ENCODE results near the gene DERL3.
A peak's percentile ranks its signal among the peaks of the same experiment; 100 is the strongest.

Gene DERL3

DNA sequence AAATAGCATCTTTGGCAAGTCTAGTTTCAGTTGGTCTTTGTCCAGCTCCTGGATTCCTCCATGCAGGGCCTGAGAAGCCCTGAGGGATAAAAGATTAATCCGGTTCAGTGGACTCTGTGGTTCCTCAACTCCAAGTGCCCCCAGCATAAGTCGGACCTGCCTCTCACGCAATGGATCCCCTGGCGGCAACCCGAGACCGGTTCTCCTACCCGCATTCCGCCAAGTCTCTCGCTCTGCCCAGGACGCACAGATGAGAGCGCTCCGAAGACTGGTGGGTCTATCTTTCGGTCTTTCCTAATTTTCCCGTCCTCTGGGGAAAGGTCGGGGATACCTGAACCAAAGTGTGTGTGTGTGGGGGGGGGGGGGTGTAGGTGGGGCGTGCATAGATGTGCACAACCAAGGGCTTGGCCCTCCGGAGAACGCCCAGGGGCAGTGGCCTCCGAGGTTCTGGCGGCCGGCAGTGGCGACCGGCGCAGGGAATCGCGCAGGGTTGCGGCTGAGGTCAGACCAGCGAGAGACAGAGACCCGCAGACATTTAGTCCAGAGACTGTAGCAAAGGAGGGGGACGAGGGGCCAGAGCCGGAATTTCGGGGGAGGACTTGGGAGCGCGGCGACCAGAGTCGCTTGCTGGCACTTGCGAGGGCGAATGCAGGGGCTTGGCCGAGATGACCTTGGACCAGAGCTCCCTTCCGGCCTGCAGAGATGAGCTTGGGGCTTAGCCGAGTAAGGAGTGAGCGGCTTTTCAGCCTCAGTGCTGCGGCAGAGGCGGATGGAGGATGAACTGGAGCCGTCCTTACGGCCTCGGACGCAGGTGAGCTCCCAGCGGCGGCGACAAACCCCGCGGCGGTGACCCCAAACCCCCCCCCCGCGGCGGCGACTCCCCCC lies 18.2 kb upstream of the DERL3 start:
- ATAC-seq (peak; percentile 65), DNase-seq (peak; percentile 24 to 41)
- Mint-ChIP-seq H3K4me1 (peaks cover 20% of the 10 kb centered on the region), H3K9me3 (no peaks in the 10 kb centered on the region), H3K27ac (peak overlapping the region; percentile 83 to 94), H3K4me3 (peak overlapping the region; percentile 85 to 95), H3K27me3 (peaks cover 8% of the 10 kb centered on the region)

DNA sequence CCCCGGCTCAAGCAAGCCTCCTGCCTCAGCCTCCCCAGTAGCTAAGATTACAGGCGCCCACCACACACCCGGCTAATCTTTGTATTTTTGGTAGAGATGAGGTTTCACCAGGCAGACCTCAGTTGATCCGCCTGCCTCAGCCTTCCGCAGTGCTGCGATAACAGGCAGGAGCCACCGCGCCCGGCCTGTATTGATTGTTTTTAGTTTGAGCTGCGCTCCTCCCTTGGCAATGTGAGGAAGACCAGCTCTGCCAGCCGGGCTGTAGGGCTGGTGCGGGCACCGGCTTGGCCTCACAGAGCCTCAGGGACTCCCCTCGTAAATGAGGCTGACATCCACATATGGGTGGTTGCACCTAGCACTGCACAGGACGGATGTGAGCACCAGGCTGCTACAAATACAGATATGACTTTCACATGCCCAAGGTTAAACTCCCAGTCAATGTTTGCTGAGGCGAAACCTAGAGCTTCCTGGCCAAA lies 11.4 kb upstream of the DERL3 start:
- ATAC-seq: no peak
- H3K27me3 Mint-ChIP-seq: peaks cover 19% of the 10 kb centered on the region
- H3K4me3 Mint-ChIP-seq: peak overlapping the region in 1 of 2 donors; percentile 64
- peaks cover 22% of the 10 kb centered on the region for H3K4me1 Mint-ChIP-seq
- no peak for DNase-seq
- H3K27ac Mint-ChIP-seq: no peak overlapping the region
- H3K9me3 Mint-ChIP-seq: no peaks in the 10 kb centered on the region

DNA sequence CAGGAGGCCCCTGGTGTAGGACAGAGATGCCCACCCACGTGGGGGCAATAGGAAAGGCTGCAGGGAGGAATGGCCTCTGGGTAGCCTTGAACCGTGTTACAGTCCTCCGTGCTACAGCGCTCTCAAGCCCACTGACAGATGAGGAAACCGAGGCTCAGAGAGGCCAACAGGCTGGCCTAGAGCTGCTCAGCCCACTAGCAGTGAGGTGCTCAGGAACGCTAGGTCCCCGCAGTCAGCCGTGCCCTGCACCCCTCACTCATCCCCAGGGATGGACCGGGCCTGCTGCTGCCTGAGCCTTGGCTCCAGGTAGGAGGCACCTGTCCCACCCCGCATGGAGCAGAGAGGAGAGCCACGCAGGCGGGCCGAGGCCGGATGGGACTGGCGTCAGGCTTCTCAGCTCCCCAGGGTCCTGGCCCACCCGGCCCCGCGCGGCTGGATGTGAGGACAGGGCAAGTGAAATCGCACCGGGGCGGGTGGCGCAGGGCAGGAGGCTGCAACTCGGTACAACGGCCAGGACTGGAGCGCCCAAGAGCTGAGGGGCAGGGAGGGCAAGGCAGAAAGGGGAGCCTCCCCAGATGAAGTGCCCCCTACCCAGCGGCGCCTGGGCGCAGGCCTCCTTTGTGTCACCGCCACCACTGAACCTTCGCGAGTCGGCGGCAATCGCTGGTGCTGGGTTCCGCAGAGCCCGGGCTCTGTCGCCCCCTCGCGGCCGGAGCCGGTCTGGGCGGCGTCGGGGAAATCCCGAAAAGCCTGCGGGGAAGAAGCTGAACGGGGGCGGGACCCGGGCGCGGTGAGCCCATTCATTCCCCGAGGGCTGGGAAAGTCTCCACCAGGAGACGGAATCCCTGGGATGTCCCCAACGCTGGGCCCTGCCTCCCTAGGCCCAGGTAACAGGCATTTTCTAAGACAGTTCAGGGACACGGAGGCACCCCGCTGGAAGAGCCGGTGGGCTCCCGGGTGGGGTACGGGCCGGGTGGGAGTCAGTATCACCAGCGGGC lies 10.5 kb upstream of the DERL3 start:
- ATAC-seq: peak; percentile 89
- DNase-seq: peak; percentile 86 to 88
- Mint-ChIP-seq H3K4me1 (peaks cover 22% of the 10 kb centered on the region), H3K9me3 (no peaks in the 10 kb centered on the region), H3K27me3 (peaks cover 19% of the 10 kb centered on the region), H3K4me3 (peak overlapping the region; percentile 12 to 63), H3K27ac (peak overlapping the region in 1 of 2 donors; percentile 34)

DNA sequence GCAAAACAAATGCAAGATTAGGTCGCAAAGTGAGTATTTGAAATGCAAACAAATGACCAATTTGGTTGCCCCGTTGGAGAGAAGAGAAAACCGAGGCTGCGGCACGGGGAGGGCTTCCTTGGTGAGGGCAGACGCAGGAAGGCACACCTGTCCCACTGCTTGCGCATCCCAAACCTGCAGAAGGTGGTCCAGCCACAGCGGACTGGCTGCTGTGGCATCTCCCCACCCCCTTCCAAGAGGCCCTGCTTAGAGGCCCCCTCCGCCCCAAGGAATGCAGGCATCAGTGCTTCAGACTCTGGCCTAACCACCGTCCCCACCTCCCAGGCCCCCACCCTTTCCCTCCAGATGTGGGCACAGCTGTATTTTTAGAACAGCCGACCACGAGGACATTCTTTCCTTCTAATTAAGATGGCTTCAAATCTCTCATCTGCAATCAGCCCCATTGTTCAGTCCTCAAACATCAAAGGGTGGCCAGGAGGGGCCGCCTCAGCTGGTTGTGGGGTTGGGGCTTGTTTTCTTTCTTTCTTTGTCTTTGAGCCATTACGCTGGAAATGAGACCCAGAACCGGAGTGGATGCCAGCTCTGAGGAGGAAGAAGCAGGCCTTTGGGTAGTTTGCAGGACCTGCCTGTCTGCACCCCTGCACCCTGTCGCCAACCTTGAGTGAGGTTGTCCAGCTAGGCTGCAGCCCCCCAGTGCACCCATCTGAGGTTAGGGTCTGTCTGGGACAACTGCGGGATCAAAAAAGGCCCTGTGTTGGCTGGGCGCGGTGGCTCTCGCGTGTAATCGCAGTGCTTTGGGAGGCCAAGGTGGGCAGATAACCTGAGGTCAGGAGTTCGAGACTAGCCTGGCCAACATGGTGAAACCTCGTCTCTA lies 9.4 kb upstream of the DERL3 start:
- no peak overlapping the region for H3K4me3 Mint-ChIP-seq
- no peak for DNase-seq
- ATAC-seq: no peak
- peaks cover 22% of the 10 kb centered on the region for H3K4me1 Mint-ChIP-seq
- H3K9me3 Mint-ChIP-seq: no peaks in the 10 kb centered on the region
- H3K27me3 Mint-ChIP-seq: peaks cover 19% of the 10 kb centered on the region
- H3K27ac Mint-ChIP-seq: no peak overlapping the region

DNA sequence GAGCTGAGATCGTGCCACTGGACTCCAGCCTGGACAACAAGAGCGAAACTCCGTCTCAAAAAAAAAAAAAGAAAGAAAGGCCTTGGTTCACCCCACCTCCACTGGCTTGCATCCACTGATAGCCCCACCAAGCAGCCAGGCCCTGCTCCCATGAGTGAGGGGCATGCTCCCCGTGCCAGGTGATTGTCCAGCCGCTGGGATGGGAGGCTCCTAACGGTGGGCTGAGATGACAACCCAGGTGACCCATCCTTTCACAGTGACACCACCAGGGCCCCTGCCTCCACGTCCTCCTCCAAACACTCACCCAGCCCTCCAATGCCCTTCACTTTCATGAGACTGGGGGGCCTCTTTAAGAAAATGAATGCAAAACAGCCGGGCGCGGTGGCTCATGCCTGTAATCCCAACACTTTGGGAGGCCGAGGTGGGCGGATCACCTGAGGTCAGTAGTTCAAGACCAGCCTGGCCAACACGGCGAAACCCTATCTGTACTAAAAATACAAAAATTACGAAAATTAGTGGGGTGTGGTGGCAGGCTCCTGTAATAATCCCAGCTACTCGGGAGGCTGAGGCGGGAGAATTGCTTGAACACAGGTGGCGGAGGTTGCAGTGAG lies 8.6 kb upstream of the DERL3 start:
- H3K4me1 Mint-ChIP-seq: peaks cover 22% of the 10 kb centered on the region

DNA sequence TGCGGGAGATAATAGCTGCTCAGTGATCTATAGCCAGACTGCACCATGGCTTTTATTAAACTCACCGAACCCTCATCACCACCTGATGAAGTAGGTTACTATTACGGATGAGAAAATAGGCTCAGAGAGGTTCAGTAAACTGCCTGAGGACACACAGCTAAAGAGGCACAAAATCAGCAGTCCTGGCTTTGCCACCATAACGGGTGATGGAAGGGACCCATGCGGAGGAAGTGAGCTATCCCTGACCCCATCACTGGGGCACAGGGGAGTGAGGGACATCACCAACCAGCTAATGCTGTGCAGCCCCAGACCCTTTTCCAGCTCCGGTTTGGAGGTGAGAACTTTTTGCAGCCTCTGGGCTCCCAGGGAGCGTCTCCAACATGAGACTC lies 7.3 kb upstream of the DERL3 start:
- Mint-ChIP-seq H3K27me3 (peaks cover 13% of the 10 kb centered on the region), H3K27ac (no peak overlapping the region), H3K4me3 (no peak overlapping the region), H3K9me3 (no peaks in the 10 kb centered on the region), H3K4me1 (peaks cover 22% of the 10 kb centered on the region)
- no peak for DNase-seq
- no peak for ATAC-seq

More for the DNA sequence above, 8.6 kb upstream of the DERL3 start:
- Mint-ChIP-seq H3K27ac (no peak overlapping the region), H3K27me3 (peaks cover 19% of the 10 kb centered on the region), H3K4me3 (no peak overlapping the region), H3K9me3 (no peaks in the 10 kb centered on the region)
- ATAC-seq: no peak
- no peak for DNase-seq

DNA sequence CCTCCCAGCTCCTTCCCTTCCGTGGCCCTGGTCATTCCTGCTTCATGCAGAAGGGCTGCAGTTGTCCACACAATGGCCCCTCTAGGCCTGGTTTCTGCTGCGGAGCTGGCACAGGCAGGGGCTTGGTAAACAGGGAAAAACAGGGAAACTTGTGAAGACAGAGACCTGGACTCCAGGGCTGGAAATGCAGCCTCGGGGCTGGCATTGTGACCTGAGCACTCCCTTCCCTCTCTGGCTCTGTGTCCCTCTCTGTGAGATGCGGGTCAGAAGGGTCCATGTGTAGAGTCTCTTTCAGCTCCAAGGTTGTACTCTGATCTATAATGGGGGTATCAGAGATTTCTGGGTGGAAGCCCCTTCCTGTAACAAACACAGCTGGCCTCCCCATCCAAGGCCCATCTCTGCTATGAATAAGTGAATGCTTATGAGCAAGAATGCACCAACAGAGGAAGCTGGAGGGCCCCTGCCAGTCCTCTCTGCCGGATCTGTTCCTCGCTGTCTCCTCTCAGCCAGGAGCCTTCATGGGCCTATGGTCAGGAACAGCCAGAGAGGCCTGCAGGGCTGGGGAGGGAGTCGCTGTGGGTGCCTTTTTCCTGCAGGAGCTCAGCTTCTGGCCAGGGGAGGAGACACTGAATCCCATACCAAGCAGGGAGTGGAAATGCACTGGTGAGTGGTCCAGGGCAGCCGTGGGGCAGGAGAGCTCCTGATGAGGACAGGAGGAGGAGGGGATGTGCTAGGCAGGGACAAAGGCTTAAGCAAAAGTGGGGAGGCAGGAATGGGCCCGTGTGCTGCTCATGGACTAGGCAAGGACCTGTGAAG lies 6.7 kb upstream of the DERL3 start:
- H3K4me3 Mint-ChIP-seq: no peak overlapping the region
- DNase-seq: no peak
- ATAC-seq: no peak

DNA sequence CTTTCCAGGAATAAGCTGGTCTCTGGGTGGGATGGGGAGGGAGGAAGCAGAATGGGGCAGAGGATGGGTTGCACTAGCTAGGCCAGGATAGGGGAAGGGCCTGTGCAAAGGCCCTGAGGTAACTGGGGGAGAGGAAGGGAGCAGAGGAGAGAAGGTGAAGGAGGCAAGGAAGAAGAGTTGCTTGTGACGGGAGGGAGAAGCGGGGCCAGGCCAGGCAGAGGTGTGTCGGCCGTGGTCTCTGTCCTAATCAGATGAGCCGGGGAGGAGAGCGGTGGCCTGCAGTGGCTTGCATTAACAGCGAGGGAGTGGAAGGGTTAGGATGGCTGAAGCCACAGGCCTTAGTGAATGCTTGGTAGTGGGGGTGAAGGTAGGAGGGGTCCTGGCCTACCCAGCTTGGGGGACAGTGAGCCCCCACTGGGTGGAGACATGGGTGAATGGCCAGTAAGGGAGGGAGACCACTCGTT lies 6.0 kb upstream of the DERL3 start:
- no peaks in the 10 kb centered on the region for H3K9me3 Mint-ChIP-seq
- DNase-seq (no peak), ATAC-seq (no peak)
- H3K4me3 Mint-ChIP-seq: no peak overlapping the region
- H3K4me1 Mint-ChIP-seq: peaks cover 17% of the 10 kb centered on the region
- peak overlapping the region in 1 of 2 donors; percentile 72 for H3K27ac Mint-ChIP-seq
- peaks cover 3% of the 10 kb centered on the region for H3K27me3 Mint-ChIP-seq

More for the DNA sequence above, 6.7 kb upstream of the DERL3 start:
- Mint-ChIP-seq H3K4me1 (peaks cover 22% of the 10 kb centered on the region), H3K27me3 (peaks cover 7% of the 10 kb centered on the region), H3K9me3 (no peaks in the 10 kb centered on the region), H3K27ac (no peak overlapping the region)

DNA sequence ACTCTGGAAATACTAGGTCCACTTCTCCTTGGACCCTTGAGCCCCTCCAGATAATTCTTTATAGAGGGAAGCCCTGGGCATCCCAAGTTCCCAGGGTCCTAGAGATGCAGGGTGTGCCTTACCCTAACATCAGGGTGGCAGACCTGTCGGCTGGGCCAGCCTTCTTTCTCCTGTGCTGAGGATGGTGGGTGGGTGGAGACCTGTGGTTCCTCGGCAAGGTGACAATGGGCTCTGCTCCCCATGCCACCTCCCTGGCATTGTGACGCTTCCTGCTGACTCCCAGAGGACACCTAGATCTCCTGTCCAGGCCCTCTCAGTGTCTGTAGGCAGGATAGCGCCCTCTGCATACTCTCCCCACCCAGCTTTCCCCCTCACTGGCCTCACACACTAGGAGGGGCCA lies 3.8 kb upstream of the DERL3 start:
- Mint-ChIP-seq H3K4me3 (no peak overlapping the region), H3K4me1 (peaks cover 29% of the 10 kb centered on the region), H3K27ac (no peak overlapping the region), H3K27me3 (peaks cover 7% of the 10 kb centered on the region), H3K9me3 (no peaks in the 10 kb centered on the region)
- ATAC-seq (no peak), DNase-seq (no peak)

DNA sequence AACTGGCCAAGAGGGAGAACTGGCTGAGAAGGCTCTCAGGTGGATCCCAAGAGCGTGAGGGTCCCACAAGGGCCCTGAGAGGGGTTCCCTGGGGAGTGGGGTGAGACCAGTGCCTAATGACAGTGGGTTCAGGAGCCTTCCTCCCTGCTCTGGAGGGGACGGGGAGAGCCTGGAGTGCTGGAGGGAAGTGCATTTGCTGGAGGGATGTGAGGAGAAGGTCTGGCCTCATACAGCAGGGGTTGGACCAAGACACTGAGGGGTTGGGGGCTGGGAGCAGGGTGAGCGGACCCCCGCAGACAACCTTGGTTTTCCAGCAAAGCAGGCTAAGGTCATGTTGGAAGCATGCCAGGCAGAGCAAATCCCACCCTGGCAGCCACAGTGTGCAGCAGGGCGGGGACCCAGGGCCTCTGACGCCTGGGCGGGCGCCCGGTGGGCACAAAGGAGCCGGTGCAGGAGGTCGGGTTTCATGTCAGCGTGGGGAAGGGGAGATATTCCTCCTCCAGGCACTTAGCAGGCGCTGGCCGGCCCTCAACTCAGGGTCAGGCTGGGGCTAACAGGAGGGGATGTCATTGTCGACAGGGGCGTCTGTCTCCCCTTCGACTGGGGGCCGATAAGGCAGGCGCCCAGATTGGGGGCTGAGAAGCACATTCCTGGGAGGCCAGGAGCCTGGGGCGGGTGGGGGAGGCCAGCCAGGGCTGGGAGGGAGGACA lies 3.1 kb upstream of the DERL3 start:
- H3K9me3 Mint-ChIP-seq: no peaks in the 10 kb centered on the region
- H3K4me1 Mint-ChIP-seq: peaks cover 35% of the 10 kb centered on the region
- DNase-seq (no peak), ATAC-seq (no peak)
- no peak overlapping the region for H3K4me3 Mint-ChIP-seq
- H3K27me3 Mint-ChIP-seq: peaks cover 7% of the 10 kb centered on the region
- H3K27ac Mint-ChIP-seq: no peak overlapping the region

DNA sequence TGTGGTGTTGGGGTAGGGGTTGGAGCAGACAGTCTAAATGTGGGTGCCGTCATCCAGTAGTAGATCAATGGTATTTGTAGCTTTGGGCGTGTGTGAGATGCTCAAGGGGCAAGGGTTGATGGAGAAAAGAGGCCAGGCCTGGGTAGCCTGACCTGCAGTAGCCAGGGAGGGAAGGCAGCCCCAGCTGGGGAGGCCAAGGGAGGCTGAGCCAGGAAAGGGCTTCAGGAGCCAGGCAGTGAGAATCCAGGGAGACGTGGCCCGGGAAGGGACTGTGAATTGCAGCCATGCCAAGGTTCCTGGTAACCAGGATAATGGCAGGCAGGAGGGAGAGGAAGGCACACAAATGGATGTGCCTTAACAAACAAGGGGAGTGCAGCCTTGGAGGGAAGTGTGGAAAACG lies 2.5 kb upstream of the DERL3 start:
- Mint-ChIP-seq H3K4me1 (peaks cover 29% of the 10 kb centered on the region), H3K4me3 (no peak overlapping the region), H3K9me3 (no peaks in the 10 kb centered on the region), H3K27me3 (peaks cover 7% of the 10 kb centered on the region), H3K27ac (no peak overlapping the region)
- DNase-seq: no peak
- no peak for ATAC-seq

DNA sequence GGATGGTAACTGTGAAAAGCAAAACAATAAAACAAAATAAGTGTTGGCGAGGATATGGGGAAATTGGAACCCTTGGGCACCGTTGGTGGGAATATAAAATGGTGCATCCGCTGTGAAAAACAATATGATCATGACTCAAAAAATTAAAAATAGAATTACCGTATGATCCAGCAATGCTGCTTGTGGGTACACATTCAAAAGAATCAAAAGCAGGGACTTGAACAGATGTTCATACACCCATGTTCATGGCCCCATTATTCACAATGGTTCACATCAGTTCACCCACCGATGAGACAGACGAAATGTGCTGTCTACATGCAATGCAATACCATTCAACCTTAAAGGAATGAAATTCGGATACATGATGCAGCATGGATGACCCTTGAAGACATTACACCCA lies 1.2 kb upstream of the DERL3 start:
- peaks cover 28% of the 10 kb centered on the region for H3K4me1 Mint-ChIP-seq
- no peak overlapping the region for H3K4me3 Mint-ChIP-seq
- ATAC-seq (no peak), DNase-seq (no peak)
- no peaks in the 10 kb centered on the region for H3K9me3 Mint-ChIP-seq
- peaks cover 7% of the 10 kb centered on the region for H3K27me3 Mint-ChIP-seq
- no peak overlapping the region for H3K27ac Mint-ChIP-seq

DNA sequence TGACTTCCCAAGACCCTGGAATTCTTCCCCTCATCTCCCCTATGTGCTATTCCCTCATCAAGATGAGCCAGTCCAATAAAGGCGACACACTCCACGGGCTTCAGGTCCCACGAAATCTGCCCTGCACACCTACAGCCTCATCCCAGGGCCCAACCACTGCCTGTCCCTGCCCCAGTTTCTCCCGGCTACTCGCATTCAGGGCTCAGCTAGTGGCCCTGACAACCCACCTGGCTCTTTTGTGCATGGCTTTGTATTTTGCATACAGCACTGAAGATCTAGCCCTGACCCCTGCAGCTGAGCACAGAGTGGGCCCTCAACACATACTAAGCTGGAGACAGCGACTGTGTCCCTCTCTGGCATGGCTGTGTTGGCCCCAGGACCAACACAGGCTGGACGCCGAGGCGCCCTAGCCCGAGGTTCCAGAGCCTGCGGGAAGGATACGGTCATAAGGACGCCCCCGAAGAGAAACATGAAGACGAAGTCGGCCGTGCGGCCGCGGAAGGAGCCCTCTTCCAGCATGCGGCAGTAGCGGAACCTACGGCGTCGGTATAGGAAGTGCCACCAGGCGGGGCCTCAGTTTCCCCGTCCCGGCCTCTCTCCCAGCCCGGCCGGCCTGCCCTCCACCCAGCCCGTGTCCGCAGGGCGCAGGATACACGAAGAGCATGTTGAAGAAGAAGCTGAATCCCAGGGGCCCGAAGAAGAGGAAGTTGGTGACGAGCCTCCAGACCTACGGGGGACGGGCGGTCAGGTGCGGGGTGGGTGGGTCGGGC lies 710 bp downstream of the DERL3 start:
- ATAC-seq (no peak), DNase-seq (no peak)
- peak overlapping the region; percentile 96 to 97 for H3K4me3 Mint-ChIP-seq
- H3K4me1 Mint-ChIP-seq: peaks cover 28% of the 10 kb centered on the region
- no peaks in the 10 kb centered on the region for H3K9me3 Mint-ChIP-seq
- peak overlapping the region; percentile 91 to 96 for H3K27ac Mint-ChIP-seq
- peaks cover 7% of the 10 kb centered on the region for H3K27me3 Mint-ChIP-seq

Measured in stimulated activated naive CD8-positive, alpha-beta T cell treated with anti-CD3 and anti-CD28 coated beads, Interleukin-15, amount 100 ng/mL, for 72 hours (primary cell).